ENCODE data around the gene TMOD1.

GRCh38 chr9:97571664-97572063, 70.2 kb downstream of the TMOD1 start:
- TF ChIP-seq CTCF (IDR thresholded peaks at IDR 0.05; ENCODE audit: low read depth, low read length) (no peak), EZH2phosphoT487 (IDR thresholded peaks at IDR 0.05; ENCODE audit: low read depth) (no peak)

Measured in OCI-LY3 (cell line).